NAMALWA (cell line): ENCODE measurements around the gene UQCRC2.
"Not testable (repeated sequence)": the region's sequence is repeated elsewhere in the genome, so short reads cannot be mapped to it uniquely, and the experiment has no call there.

Source experiments
- DNase-seq: peaks from one replicate; pipeline ENCODE4 v3.0.0-alpha.2; 2015; ENCODE audit warnings: low spot score

The UQCRC2 gene

GRCh38 chr16:21982108-21982507 lies 28.9 kb downstream of the UQCRC2 start:
- DNase-seq, result peak; percentile 26

- DNase-seq, result no peak
Observed at GRCh38 chr16:21984062-21984461, 30.9 kb downstream of the UQCRC2 start.

GRCh38 chr16:21985524-21985923 lies 32.4 kb downstream of the UQCRC2 start:
- no peak for DNase-seq

GRCh38 chr16:21986692-21987246 lies 33.6 kb downstream of the UQCRC2 start:
- DNase-seq, result no peak

GRCh38 chr16:21987498-21987897 lies 34.3 kb downstream of the UQCRC2 start:
- DNase-seq, result no peak

GRCh38 chr16:21989133-21989532 lies 36.0 kb downstream of the UQCRC2 start:
- DNase-seq, result no peak

GRCh38 chr16:21989751-21990150 lies 36.6 kb downstream of the UQCRC2 start:
- DNase-seq, result no peak

GRCh38 chr16:21990381-21990944 lies 37.3 kb downstream of the UQCRC2 start:
- DNase-seq, result no peak

GRCh38 chr16:21991621-21992020 lies 38.5 kb downstream of the UQCRC2 start:
- DNase-seq, result no peak

- no peak for DNase-seq
Observed at GRCh38 chr16:21994856-21995465, 41.8 kb downstream of the UQCRC2 start.

GRCh38 chr16:21996923-21997696 lies 43.9 kb downstream of the UQCRC2 start:
- DNase-seq, result no peak

- DNase-seq, result no peak
Observed at GRCh38 chr16:21997697-21998480, 44.7 kb downstream of the UQCRC2 start.

- DNase-seq, result no peak
Observed at GRCh38 chr16:22001591-22001990, 48.4 kb downstream of the UQCRC2 start.

GRCh38 chr16:22002047-22002446 lies 48.9 kb downstream of the UQCRC2 start:
- DNase-seq, result not testable (repeated sequence)

GRCh38 chr16:22003195-22003594 lies 50.0 kb downstream of the UQCRC2 start:
- DNase-seq, result no peak

GRCh38 chr16:22004341-22004740 lies 51.2 kb downstream of the UQCRC2 start:
- no peak for DNase-seq

- no peak for DNase-seq
Observed at GRCh38 chr16:22005746-22006145, 52.6 kb downstream of the UQCRC2 start.

- no peak for DNase-seq
Observed at GRCh38 chr16:22006636-22007035, 53.5 kb downstream of the UQCRC2 start.

GRCh38 chr16:22007159-22007508 lies 54.0 kb downstream of the UQCRC2 start:
- peak; percentile 16 for DNase-seq

- peak; percentile 60 for DNase-seq
Observed at GRCh38 chr16:22007509-22008214, 54.5 kb downstream of the UQCRC2 start, which contains the start of gene MOSMO. MOSMO (plus strand) TSS chr16:22008111; CDS start chr16:22008302, 191 bp downstream.

GRCh38 chr16:22008215-22009059 lies 55.3 kb downstream of the UQCRC2 start:
- DNase-seq, result peak; percentile 16
